Esophagus muscularis mucosa (tissue), 4 donors: Measurements from ENCODE around the gene SLC48A1. TPM values are rescaled to one million over a fixed set of nuclear protein-coding genes. Genes with fewer than 3 reads are reported as not detected.

Experiments used
- DNase-seq: peaks from one replicate; pipeline ENCODE4 v3.0.0-alpha.2; 2017; ENCODE audit errors: extremely low spot score
- H3K27ac ChIP-seq, 4 donors: fragments of 200-600 bp; sonication (generic); replicated peaks in 1 of 4; 1 replicate in 3 of 4; 2 replicates in 1 of 4; pipeline ENCODE4 v1.5.1; 2016 to 2019; ENCODE audit warnings: mild to moderate bottlenecking in 1 of 4
- H3K27me3 ChIP-seq, 4 donors: fragments of 200-600 bp; sonication (generic); one replicate each; pipeline versions ENCODE4 v1.5.1 to v1.6.0; 2016 to 2019
- H3K36me3 ChIP-seq, 4 donors: fragments of 200-600 bp; sonication (generic); one replicate each; pipeline ENCODE4 v1.5.1; 2016 to 2019
- H3K4me1 ChIP-seq, 4 donors: fragments of 200-600 bp; sonication (generic); one replicate each; pipeline ENCODE4 v1.5.1; 2016 to 2019
- H3K4me3 ChIP-seq, 4 donors: fragments of 200-600 bp; sonication (generic); 1 replicate in 2 of 4; 2 replicates in 2 of 4; pipeline ENCODE4 v1.5.1; 2016 to 2019; ENCODE audit warnings: mild to moderate bottlenecking in 4 of 4, moderate library complexity in 1 of 4
- H3K9me3 ChIP-seq, 4 donors: fragments of 200-600 bp; sonication (generic); 1 replicate in 3 of 4; 2 replicates in 1 of 4; pipeline ENCODE4 v1.5.1; 2016 to 2019
- CTCF ChIP-seq, 3 experiments: fragments of 200-600 bp in 2 of 3; fragments of 450-650 bp in 1 of 3; sonication (generic) in 2 of 3; IDR thresholded peaks; one replicate each; pipeline ENCODE4 v1.5.1; 2017 to 2019; ENCODE audit warnings: antibody characterized with exemption in 3 of 3, mild to moderate bottlenecking in 2 of 3, moderate library complexity in 1 of 3
- EP300 ChIP-seq: sonication (generic); formaldehyde crosslinking; IDR thresholded peaks from one replicate; pipeline ENCODE4 v1.6.1; 2017; ENCODE audit warnings: antibody characterized with exemption
- POLR2A ChIP-seq: fragments of 450-650 bp; IDR thresholded peaks from one replicate; pipeline ENCODE4 v1.6.1; 2017; ENCODE audit warnings: antibody characterized with exemption, moderate library complexity, mild to moderate bottlenecking, low read depth
- POLR2AphosphoS5 ChIP-seq, 2 donors: sonication (generic); formaldehyde crosslinking; IDR thresholded peaks; one replicate each; pipeline ENCODE4 v1.6.1; 2017; ENCODE audit warnings: antibody characterized with exemption in 2 of 2
- WGBS: methylation state at CpG from one replicate; pipeline ENCODE4 v1.1.5; 2018; 5-methylcytosine and 5-hydroxymethylcytosine counted together
- intact Hi-C: fragments of 100-400 bp; cut with DNase I; formaldehyde crosslinking; loops from one replicate; pipeline ENCODE4 v1.15.1; 2023
- total RNA-seq, 4 donors: library from RNA; depleted of rRNA; stranded (reverse); fragments of >200 nt; gene quantifications; one replicate each; pipeline versions ENCODE4 v1.1.0 to v1.2.1, GENCODE V29; 2016

Gene SLC48A1
- total RNA-seq, 4 donors from 2014 or later, result 34.5 to 56.0 (median 40.7) TPM

GRCh38 chr12:47730341-47730744 is 42.7 kb upstream of the SLC48A1 start:
- WGBS, result 77% methylated on average over 8 of the region's 8 CpGs
- Histone ChIP-seq H3K4me1 (peaks cover 20 to 35% (median 26%) of the 10 kb centered on the region in 4 donors), H3K27ac (peak overlapping the region in 1 of 4 donors; percentile 8), H3K9me3 (no peaks in the 10 kb centered on the region), H3K36me3 (no peaks in the 10 kb centered on the region), H3K4me3 (no peak overlapping the region), H3K27me3 (no peaks in the 10 kb centered on the region)
- DNase-seq, result no peak
- TF ChIP-seq POLR2AphosphoS5 (IDR thresholded peaks at IDR 0.05) (no peak), EP300 (no peak), CTCF (IDR thresholded peaks at IDR 0.05) (no peak), POLR2A (no peak)
- intact Hi-C loops, result no loop called here

- intact Hi-C loops, result no loop called here
- no peaks in the 10 kb centered on the region for H3K27me3 ChIP-seq
- H3K36me3 ChIP-seq, result no peaks in the 10 kb centered on the region
- H3K9me3 ChIP-seq, result no peaks in the 10 kb centered on the region
- TF ChIP-seq CTCF (IDR thresholded peaks at IDR 0.05) (no peak), POLR2A (no peak), EP300 (no peak), POLR2AphosphoS5 (IDR thresholded peaks at IDR 0.05) (no peak)
- DNase-seq, result no peak
- 67% methylated on average over 5 of the region's 5 CpGs for WGBS
- H3K27ac ChIP-seq, result no peak overlapping the region
- peaks cover 34 to 48% (median 40%) of the 10 kb centered on the region in 4 donors for H3K4me1 ChIP-seq
- H3K4me3 ChIP-seq, result no peak overlapping the region
Measured at GRCh38 chr12:47731723-47732122, 41.3 kb upstream of the SLC48A1 start.

GRCh38 chr12:47732504-47732903 is 40.5 kb upstream of the SLC48A1 start:
- H3K9me3 ChIP-seq, result no peaks in the 10 kb centered on the region
- WGBS, result 80% methylated on average over 2 of the region's 2 CpGs
- no peak for TF ChIP-seq POLR2AphosphoS5 (IDR thresholded peaks at IDR 0.05)
- TF ChIP-seq POLR2A, result no peak
- no peak for TF ChIP-seq EP300
- no peak for TF ChIP-seq CTCF (IDR thresholded peaks at IDR 0.05)
- H3K27ac ChIP-seq, result no peak overlapping the region
- H3K4me3 ChIP-seq, result no peak overlapping the region
- DNase-seq, result no peak
- H3K36me3 ChIP-seq, result no peaks in the 10 kb centered on the region
- intact Hi-C loops, result no loop called here
- H3K4me1 ChIP-seq, result peaks cover 42 to 56% (median 48%) of the 10 kb centered on the region in 4 donors
- no peaks in the 10 kb centered on the region for H3K27me3 ChIP-seq

- no peak for DNase-seq
- H3K4me1 ChIP-seq, result peaks cover 48 to 63% (median 54%) of the 10 kb centered on the region in 4 donors
- no peak overlapping the region for H3K4me3 ChIP-seq
- WGBS, result 83% methylated on average over 4 of the region's 4 CpGs
- no peaks in the 10 kb centered on the region for H3K27me3 ChIP-seq
- H3K27ac ChIP-seq, result no peak overlapping the region
- intact Hi-C loops, result no loop called here
- TF ChIP-seq CTCF (IDR thresholded peaks at IDR 0.05) (no peak), EP300 (no peak), POLR2A (no peak), POLR2AphosphoS5 (IDR thresholded peaks at IDR 0.05) (no peak)
- H3K36me3 ChIP-seq, result peaks cover 0 to 5% (median 0%) of the 10 kb centered on the region in 4 donors
- H3K9me3 ChIP-seq, result no peaks in the 10 kb centered on the region
Measured at GRCh38 chr12:47733142-47733541, 39.9 kb upstream of the SLC48A1 start.
